ENCODE data around the gene ANO9.
"Not testable (repeated sequence)": the region's sequence is repeated elsewhere in the genome, so short reads cannot be mapped to it uniquely, and the experiment has no call there.

The ANO9 gene

DNA sequence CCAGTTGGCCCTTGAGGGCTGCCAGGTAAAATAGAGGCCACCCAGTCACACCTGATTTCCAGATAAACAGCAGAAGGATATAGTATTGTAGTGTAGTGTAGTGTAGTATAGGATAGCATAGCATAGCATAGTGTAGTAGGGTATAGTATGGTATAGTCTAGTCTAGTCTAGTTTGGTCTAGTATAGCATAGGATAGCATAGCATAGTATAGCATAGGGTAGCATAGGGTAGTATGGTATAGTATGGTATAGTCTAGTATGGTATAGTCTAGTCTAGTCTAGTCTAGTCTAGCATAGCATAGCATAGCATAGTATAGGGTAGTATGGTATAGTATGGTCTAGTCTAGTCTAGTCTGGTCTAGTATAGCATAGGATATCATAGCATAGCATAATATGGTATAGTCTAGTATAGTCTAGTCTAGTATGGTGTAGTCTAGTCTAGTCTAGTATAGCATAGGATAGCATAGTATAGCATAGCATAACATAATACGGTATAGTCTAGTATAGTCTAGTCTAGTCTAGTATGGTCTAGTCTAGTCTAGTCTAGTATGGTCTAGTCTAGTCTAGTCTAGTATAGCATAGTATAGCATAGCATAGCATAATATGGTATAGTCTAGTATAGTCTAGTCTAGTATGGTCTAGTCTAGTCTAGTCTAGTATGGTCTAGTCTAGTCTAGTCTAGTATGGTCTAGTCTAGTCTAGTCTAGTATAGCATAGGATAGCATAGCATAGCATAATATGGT is 6.6 kb downstream of the ANO9 start:
- DNase-seq (ENCODE audit: low read depth in 2 of 2) = not testable (repeated sequence)

DNA sequence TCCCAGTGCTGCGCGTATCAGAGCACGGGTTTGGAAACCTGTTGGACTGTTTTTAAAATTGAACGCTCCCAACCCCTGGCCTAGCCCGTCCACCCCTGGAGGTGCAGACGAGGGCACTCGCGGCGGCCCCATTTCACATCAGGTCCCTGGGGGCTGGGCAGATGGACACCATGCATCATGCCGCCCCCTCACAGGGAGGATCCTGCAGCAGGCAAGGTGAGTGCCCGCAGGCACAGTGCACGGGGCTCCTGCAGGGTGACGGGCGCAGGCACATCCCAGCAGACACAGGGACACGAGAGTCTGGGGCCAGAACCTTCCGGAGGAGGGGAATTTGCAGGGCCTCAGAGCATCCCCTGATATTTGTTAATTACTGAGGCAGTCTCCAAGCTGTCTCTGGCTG is 7.3 kb downstream of the ANO9 start:
- DNase-seq (ENCODE audit: low read depth in 2 of 2) = no peak

GRCh38 chr11:433641-434040 is 8.2 kb downstream of the ANO9 start:
- DNase-seq (ENCODE audit: low read depth in 2 of 2) = no peak

- no peak for DNase-seq (ENCODE audit: low read depth in 2 of 2)
Measured at GRCh38 chr11:433111-433510, 8.7 kb downstream of the ANO9 start.

DNA sequence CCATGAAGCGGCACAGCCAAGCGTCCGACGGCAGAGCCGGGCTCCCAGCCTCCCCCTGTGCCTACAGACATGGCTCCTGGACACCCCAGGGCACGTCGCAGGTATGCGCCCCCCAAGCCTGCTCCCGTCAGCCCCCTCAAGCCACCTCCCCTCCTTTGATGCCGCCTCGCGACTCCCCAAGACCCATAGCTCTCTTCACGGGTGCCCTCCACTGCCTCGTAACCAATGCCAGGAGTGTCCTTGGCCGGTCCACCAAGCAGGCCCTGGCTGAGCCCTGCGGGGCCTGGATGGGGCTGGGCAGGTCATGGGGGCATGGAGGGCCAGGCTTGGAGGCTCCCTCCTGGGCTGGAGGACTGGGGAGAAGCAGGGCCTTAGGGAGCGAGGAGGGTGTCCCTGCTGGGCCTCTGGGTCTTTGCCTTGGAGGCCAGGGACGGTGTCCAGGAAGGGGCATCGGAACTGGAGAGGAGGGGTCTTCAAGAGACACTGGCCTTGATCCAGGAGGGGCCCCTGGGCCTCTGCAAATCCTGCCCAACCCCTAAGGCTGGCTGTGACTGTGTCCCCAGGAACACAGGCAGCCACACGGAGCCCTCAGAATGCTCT is 9.2 kb downstream of the ANO9 start:
- DNase-seq (ENCODE audit: low read depth in 2 of 2) = no peak

DNA sequence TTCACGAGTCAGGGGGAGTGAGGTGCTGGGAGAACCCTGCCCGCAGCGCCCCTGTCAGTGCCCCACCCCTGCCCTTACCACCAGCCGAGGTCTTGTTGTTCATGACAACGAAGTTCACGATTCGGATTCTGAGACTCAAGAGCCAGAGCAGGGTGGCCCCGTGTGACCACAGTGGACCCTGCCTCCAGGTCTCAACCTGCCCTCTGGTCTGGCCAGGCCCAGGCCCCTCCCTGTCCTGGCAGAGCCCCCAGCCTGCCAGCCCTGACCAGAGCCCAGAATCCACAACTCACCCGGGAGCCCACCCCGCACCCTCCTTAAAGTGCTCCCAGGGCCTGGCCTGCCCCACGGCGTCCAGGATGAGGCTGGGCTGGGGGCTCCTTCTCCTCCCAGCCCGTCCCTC is 9.9 kb downstream of the ANO9 start:
- DNase-seq (ENCODE audit: low read depth in 2 of 2) = no peak

DNA sequence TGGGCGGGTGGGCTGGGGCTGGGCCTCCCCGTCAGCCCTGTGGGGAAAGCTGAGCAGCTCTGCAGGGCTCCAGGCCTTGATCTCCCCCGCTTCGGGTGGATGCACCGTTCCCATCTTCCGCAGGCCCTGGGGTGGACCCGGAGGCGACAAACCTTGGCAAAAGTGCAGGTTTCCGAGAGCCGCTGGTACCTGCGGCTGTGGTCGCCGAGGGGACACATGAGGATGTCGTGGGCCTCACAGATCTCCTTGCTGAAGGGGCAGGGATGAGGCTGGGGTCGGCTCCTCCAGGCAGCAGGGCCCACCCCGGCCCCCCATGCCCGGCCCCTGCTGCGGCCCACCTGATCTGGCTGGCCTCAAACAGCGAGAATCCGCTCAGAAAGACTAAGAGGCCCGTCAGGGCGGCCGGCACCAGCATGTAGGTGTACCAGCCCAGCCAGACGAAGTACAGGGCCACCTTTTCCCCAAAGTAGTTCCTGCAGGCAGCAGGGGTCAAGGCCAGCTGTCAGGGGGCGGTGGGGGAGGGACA is 11.8 kb downstream of the ANO9 start:
- DNase-seq (ENCODE audit: low read depth in 2 of 2) = no peak

GRCh38 chr11:429391-429790 is 12.4 kb downstream of the ANO9 start:
- no peak for DNase-seq (ENCODE audit: low read depth in 2 of 2)

DNA sequence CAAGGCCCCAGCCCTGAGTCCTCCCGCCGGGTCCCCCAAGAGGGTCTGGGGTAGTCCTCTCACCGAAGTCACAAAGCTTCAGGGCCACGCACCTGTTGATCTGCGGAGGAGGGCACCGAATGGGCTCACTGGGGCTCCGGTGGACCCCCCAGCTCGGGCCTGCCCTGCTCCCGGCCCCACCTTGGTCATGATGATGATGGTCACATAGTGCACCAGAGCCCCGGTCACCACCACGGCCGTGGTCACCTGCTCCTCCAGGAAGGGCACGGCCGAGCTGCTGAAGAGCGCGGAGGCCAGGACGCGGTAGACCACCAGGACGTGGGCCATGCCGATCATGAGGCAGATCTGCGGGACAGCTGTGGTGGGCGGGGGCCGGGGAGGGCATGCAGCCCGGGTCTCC is 13.5 kb downstream of the ANO9 start:
- no peak for DNase-seq (ENCODE audit: low read depth in 2 of 2)

- no peak for DNase-seq (ENCODE audit: low read depth in 2 of 2)
Measured at GRCh38 chr11:426851-427250, 15.0 kb downstream of the ANO9 start.

GRCh38 chr11:425301-425700 is 16.5 kb downstream of the ANO9 start:
- DNase-seq (ENCODE audit: low read depth in 2 of 2) = no peak

GRCh38 chr11:424766-425165 is 17.0 kb downstream of the ANO9 start:
- DNase-seq (ENCODE audit: low read depth in 2 of 2) = not testable (repeated sequence)

DNA sequence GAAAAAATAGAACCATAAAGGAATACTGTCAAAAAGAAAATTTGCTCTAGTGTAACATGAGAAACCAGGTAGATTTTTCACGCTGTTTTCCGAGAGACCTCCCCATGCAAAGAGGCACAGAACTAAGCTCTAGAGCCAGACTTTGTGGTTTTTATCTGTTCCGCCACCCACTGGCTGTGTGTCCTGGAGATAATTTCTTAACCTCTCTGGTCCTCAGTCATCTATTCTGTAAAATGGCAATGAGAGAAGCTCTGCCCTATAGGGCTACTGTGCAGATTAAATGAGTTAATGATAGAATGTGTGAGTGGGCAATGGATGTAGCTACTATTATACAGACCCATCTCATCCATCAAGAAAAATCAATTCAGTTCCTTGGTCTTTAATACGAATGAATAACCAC is 17.6 kb downstream of the ANO9 start:
- no peak for DNase-seq (ENCODE audit: low read depth in 2 of 2)

GRCh38 chr11:422249-422656 is 19.6 kb downstream of the ANO9 start:
- DNase-seq (ENCODE audit: low read depth in 2 of 2) = no peak

DNA sequence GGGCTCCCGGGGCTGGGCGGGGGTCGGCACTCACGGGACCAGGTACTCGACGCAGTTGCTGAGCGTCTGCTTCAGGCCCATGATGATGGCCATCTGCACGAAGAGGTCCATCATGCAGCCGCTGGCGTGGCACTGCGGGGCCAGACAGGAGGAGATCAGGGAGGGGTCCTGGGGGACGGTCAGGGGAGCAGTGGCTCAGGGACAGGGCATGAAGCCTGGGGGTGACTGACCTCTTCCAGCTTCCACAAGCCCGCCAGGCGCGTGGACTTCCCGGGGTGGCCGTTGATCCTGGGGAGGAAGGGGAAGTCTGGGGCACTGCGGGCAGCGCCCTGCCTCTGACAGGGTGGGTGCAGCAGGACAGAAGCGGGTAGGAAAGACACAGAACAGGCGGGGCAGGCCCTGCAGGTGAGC is 20.9 kb downstream of the ANO9 start:
- DNase-seq (ENCODE audit: low read depth in 2 of 2) = no peak

- no peak for DNase-seq (ENCODE audit: low read depth in 2 of 2)
Measured at GRCh38 chr11:420054-420910, 21.5 kb downstream of the ANO9 start.

DNA sequence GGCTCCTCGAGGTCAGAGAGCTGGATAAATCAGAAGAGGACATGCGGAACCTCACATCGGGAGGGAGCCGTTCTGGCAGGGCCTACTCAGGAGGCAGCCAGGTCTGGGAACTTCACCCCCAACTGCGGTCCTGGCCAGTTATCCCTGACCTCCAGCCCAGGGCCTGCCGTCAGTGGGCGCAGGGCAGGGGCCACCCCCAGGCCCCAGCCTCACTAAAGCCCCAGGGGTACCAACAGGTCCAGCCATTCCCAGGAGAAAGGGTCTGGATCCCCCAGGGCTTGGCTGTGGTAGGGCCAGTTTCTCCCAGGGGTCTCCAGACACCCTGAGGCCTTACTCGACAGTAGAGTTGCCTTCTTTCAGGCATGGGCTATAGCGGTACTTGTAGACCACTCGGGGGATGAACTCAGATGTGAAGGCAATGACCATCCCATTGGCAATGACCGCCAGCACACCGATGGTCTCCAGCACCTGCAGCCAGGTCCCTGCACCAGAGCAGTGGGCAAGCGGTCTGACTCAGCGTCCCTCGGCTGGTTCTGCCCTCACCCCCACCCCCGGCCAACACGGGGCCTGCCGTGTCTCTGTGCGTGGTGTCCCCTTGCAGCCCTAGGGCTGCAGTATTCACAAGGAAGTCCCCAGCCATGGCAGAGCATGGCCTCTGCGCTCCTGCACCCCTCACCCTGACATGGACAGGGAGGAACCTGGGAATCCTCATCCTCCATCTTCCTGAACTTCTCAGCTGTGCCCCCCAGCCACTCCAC is 22.4 kb downstream of the ANO9 start:
- DNase-seq (ENCODE audit: low read depth in 2 of 2) = no peak

GRCh38 chr11:418343-419247 is 23.2 kb downstream of the ANO9 start:
- DNase-seq (ENCODE audit: low read depth in 2 of 2) = no peak

DNA sequence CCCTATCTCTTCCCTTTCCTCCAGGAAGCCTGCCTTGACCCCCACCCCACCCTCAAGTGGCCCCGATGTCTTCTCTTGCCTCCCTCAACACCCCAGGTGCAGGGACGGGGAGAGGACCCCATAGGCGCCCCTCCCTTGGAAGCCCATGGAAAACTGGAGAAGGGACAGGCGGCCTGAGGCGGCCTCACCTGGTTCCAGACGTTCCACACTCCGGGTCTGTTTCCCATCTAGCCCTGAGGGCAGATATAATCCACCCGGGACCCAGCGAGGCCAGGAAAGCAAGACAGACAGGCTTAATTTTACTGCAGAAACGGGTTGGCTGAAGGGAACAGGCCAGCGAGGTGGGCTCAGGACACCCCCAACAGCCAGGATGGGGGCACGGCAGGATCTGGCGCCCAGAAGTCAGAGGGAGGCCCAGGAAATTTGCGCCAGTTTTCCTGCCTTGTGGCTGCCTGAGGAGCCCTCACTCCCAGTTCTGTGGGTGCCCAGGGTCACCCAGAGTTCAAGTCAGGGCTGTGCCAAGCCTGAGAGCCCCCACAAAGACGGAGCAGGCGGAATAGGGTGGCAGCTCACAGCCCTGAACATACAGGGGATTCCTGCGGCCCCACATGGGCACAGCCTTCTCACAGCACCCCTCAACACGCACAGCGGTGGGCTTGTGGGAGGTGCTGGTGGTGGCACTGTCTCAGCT is 24.0 kb downstream of the ANO9 start:
- DNase-seq (ENCODE audit: low read depth in 2 of 2) = no peak
